DMS79 treated with DMSO at 0.1 percent for 48 hours (cell line): ENCODE results near the gene SMYD4.
"Not testable (repeated sequence)": the region's sequence is repeated elsewhere in the genome, so short reads cannot be mapped to it uniquely, and the experiment has no call there.

Experiments used
- DNase-seq: peaks from one replicate; lab custom pipeline; 2025; lab: John Stamatoyannopoulos, UW

Gene SMYD4

DNA sequence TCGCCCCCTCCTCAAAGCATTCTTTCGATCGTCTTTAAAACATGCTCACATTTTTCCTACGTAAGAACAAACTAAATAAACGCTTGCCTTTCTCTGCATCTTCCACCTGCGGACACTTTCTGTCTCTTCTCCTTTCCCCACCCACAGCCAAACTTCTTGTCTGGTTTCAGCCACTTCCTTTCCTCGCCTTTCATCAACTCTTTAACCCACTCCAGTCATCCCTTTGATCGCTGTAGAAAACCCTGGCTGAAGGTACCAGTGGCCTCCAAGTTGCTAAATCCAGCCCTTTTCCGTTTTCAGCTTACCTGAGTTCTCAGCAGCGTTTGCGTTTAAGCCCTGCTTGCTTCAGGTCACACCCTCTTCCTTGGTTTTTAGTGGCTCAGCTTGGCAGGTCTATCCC, 586 bp upstream of the SMYD4 start:
- peak; percentile 31 for DNase-seq

DNA sequence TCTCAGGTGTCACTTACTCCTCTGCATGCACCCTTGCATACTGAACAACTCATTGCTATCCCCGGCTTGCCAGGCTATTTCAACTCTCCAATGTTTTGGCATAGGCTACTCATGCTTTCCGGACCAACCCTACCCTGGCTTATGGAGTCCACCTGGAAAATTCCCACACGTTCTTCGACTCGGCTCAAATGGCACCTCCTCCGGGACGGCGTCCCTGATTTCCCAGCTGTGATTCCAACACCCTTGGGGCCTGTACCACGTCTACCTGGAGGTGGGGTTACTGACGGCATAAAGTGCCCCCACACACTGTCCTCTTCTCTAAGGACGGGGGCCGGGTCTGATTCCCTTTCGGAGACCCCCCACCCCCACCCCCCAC, 498 bp downstream of the SMYD4 start:
- DNase-seq: no peak

DNA sequence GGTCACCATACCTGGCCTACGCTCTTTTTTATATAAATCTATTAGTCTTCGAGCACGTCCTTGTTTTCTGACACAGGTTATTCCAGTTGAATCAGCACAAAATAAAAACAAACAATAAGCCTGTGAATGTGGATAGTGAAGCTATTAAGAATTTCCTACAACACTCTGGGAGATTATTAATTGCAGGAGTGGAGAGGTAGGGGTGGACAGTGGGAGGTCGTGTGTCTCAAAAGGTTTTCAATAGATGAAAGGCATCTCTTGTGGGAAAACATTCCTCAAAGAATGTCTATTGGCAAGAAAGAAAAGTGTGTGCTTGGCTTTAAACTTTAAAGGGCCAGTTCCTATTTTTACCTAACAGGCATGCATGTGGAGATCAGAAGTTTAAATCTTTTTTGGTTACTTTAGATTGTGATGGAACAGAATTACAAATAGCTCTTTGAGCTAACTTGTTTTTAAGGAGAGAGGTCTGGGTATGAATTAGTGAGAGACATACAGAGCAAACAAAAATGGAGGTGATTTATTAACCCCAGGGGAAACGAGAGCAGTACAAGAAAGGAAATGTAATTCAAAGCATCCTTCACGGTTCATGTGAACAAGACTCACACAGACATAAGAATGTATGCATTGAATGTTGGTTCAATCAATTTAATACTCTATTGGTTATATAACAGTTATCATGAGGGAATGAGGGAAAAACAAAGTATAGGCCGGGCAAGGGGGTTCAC, 9.0 kb downstream of the SMYD4 start:
- no peak for DNase-seq

DNA sequence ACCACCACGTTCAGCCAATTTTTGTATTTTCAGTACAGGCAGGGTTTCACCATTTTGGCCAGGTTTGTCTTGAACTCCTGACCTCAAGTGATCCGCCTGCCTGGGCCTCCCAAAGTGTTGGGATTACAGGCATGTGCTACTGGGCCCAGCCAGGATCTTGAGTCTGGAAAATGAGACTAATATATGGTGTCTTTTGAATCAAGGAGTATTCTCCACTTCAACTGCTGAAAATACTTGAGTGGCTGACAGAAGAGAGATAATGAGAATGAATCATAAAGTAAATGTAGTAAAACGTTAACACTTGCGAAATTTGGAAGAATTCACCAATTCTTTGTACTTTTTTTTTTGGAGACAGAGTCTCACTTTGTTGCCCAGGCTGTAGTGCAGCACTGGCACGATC, 16.6 kb downstream of the SMYD4 start:
- DNase-seq: no peak

DNA sequence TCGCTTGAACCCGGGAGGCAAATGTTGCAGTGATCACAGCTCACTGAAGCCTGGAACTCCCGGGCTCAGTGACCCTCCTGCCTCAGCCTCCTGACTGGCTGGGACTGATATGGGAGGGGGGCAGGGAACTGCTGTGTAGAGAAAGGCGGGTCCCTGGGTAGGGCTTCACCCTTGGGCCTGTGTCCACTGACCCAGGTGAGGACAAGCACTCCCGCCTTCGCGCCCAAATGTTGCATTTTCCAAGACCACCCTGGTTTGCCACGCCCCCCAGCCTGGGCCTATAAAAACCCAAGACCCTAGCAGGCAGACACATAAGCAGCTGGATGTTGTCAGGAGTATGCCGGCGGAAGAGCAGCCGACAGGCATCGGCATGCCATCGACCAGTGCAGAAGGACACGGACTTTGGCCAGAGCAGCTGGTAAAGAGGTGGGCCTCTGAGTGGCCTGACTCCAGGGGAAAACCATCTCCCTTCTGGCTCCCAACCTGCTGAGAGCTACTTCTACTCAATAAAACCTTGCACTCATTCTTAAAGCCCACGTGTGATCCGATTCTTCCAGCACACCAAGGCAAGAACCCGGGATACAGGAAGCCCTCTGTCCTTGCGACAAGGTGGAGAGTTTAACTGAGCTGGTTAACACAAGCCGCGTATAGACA, 19.1 kb downstream of the SMYD4 start:
- no peak for DNase-seq

DNA sequence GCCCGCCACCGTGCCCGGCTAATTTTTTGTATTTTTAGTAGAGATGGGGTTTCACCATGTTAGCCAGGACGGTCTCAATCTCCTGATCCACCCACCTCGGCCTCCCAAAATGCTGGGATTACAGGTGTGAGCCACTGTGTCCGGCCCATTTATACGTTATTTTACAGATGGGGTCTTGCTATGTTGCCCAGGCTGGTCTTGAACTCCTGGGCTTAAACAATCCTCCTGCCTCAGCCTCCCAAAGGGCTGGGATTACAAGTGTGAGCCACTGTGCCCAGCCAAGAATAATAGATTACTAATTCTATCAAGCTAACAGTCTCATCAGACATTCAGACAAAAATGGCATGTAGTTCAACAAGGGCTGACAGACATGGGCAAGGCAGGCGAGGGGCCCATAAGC, 19.9 kb downstream of the SMYD4 start:
- not testable (repeated sequence) for DNase-seq

DNA sequence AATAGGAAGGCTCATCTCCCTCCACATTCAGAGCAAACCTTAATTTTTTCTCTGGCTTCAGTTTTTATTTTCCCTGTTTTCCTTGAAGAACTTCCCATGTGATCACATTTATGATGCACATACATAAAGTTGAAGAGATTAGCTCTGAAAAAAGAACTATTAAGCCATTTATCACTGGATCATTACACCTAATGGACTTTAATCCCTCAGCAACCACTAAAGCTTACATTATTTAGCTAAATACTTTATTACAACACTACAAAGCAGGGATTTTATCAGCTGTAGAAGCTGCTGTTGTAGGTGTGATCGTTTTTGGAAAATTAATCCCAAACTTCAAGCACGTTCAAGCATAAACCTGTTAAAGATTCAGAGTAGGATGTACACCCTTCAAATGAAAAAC, 21.1 kb downstream of the SMYD4 start:
- DNase-seq: no peak

DNA sequence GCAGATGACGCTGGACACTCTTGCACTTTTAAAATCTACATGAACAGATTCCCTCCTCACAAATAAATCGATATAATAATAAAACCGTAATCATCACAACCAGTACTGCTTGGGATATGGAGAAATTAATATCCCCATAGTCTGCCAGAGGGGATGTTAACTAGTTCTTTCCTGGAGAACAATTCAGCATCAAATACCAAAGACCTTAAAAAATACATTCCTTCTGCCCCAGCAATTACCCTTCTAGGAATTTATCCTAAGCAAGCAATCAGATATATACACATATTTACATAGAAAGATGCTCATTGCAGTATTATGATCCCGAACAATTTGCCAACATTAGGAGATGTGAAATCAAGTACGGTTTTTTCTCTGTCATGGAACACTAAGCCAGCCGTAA, 21.8 kb downstream of the SMYD4 start:
- no peak for DNase-seq

DNA sequence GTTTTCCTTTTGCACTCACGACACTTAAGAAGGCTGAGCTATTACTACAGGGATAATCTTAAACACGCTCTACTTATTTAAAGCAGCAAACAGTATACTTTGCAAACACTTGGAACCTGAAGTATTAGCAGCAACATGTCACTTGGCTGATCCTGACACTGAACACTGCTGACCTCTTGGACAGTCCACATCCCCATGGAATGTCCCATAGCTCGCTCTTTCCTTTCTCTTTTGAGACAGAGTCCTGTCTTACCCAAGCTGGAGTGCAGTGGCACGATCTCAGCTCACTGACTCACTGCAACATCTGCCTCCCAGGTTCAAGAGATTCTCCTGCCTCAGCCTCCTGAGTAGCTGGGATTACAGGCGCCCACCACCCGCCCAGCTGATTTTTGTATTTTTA, 26.4 kb downstream of the SMYD4 start:
- DNase-seq: no peak

DNA sequence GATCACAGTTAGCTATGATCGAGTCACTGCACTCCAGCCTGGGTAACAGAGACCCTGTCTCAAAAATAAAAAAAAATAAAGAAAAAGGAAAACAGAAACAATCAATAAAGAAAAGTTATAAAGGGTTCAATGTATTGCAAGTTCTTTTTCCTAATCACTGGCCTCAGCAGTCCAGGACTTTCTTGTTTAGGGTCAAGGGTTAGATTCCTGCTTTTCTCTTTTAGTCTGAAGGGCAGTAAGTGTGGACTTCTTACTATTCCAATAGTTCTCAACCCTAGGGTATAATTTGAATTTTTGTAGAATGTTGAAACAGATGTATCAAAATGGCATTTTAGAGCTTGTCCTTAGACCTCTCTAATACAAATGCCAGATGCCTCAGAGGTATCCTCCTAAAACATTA, 27.3 kb downstream of the SMYD4 start:
- no peak for DNase-seq

DNA sequence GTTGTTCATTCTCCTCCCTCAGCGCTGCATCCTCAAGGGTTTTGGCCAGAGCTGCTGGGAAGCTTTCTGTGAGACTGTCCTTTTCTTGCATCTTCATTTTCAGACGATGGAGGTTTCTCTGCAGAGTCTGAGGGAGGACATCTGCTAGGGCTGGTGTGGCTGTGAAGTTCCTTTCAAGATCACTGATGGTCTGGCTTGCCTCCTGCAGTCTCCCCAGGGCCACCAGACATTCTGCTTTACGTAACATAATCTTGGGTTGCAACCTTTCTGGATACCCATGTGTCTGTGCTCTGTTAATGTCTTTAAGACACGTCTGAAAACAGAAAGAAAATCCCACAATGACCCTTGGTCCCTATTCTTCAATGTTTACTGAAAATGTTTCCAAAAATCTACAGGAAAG, 29.0 kb downstream of the SMYD4 start:
- DNase-seq: no peak

DNA sequence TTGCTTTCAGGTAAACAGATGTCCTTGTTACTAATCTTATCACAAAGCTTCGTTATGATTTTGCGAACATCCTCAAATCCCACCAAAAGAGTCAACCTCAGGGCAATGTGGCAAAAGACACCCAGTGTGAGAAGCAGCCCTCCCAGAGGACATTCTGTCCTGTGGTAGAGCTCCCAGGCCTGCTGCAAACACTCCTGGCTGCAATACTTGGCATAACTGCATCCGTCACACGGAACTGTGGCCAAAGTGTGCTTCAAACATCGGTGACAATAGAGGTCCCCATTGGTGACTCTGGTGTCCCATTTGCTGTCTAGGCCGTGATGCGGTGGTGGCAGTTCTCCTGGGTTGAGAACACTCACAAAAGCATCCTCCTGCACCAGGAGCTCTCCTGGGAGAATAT, 29.5 kb downstream of the SMYD4 start:
- no peak for DNase-seq

DNA sequence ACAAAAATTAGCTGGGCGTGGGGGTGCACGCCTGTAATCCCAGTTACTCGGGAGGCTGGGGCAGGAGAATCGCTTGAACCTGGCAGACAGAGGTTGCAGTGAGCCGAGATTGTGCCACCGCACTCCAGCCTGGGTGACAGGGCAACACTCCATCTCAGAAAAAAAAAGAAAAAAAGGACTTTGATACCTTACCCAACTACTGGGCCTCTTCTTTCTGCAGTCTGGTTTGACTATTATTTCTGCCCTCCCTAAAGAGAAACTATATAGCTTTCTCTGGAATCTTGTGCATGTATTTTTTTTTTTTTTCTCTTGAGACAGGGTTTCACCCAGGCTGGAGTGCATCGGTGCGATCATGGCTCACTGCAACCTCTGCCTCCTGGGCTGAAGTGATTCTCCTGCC, 31.9 kb downstream of the SMYD4 start:
- DNase-seq: not testable (repeated sequence)

DNA sequence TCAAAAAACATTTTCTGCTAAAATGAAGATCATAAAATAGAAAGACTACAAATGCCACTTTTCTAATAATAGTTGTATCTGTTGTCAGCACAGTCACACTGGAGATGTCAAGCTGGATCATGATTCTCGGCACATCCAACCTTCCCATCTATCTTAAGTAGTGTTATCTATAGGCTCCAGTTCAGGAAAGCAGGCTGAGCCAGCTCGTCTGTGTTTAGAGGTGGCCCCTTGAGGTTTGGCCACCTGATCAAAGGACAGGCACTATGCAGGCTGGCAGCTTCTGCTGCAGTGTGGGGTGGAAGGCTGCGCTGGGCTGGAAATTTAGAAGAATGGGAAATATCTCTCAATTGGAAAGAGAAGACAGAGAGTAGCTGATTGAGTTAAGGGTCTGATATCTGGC, 32.4 kb downstream of the SMYD4 start:
- no peak for DNase-seq

DNA sequence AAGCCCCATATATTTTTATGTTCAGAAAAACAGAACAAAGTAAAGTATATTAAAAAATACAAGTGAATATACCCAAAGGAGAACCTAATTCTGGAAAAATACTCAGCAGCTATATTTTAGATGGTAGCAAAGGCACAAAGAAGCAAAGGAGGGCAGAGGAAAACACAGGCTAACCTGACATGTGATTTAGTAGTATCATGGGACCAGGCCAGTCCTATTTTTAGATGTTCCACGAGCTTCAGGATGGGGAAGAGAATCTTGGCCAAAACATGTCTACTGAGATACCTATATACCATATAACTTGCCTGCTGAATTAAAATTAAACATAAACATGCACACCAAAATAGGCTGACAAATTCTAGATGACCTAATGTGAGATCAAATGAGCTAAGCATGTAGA, 32.9 kb downstream of the SMYD4 start:
- no peak for DNase-seq

DNA sequence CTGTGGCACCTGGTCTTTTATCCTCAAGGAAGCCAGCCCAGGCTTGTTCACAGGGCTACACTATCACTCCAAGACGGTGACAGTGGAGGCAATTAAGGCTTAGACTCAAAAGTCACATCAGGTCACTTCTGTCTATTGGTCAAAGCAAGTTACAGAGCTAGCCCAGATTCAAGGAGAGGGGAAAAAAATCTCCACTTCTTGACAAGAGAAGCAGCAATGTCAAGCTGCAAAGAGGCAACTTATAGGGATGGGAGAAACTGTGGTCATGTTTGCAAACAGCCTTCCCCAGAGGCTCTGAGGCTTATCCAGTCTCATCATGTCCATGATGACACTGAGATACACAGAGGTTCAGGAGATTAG, 36.3 kb downstream of the SMYD4 start:
- peak; percentile 93 for DNase-seq

DNA sequence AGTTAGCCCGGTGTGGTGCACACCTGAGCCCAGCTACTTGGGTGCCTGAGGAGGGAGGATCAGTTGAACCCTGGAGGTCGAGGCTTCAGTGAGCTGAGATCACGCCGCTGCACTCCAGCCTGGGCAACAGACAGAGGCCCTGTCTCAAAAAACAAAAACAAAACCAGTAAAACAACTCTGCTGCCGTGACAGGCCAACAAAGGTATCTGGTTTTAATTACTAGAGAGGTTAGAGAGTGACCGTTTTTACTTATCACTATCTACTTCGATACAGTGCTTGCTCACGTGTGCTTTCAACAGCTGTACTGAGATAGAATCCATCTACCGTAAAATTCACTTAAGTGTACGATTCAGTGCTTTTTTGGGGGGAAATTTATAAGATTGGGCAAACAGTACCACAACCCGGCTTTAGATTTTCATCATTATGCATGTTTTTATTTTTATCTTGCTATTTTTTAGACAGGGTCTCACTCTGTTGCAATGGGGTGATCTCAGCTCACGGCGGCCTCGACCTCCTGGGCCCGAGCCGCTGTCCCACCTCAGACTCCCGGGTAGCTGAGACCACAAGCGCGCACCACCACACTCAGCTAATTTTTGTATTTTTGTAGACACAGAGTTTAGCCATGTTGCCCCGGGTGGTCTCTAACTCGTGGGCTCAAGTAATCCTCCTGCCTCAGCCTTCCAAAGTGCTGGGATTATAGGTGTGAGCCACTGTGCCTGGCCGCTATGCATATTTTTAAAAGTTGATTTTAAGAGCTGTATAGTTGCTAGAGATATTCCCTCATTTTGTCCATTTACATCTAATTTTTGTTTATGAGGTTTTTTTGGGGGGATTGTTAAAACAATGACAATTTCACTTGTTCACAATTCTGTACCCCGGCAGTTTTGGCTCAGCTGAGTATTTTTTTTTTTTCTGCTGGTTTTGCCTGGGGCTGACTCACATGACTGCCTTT, 36.9 kb downstream of the SMYD4 start:
- DNase-seq: peak; percentile 78

DNA sequence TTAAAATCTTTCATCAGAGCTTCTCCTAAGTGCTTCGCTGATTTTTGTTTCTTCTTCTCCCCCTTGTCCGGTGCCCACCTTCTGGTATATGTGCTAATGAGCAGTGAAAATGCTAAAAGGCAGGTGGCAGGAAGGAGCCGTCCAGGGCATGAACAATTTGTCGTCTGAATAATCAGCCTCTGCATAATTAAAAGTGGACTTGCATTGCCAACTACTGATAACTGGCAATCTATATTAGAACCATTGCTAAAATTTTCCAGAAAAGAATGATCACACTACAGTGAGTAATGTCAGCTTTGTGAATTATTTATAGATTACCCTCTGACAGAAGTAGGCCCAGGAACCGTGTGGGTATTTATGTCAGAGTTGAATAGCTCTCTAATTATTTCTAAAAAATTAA, 39.8 kb downstream of the SMYD4 start:
- no peak for DNase-seq

DNA sequence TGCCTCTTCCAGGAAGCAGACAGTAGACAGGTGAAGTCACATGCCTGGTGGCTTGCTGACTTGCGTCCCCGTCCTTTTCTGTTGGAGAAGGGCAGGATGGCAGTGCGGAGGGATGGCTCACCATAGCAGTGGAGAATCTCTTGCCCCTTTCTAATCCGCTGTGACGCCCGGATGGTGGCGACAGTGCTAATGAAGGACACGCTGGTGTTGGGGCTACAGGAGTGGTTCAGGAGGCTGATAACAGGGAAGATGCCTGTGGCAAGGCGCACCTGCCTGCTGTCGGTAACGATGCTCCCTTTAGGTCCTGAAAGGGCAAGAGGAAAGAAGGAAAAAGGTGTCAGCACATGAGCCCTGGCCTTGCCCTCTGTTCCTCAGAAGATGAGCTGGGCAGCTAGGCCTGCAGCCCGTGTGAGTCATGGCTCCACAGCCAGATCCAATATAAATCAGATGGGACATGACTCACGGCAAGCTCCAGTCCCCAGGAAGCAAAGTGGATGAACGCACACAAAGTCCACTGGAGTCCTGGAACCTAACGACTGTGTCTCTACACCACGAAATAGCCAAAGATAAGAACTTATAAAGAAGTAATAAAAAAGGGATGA, 42.3 kb downstream of the SMYD4 start:
- no peak for DNase-seq

DNA sequence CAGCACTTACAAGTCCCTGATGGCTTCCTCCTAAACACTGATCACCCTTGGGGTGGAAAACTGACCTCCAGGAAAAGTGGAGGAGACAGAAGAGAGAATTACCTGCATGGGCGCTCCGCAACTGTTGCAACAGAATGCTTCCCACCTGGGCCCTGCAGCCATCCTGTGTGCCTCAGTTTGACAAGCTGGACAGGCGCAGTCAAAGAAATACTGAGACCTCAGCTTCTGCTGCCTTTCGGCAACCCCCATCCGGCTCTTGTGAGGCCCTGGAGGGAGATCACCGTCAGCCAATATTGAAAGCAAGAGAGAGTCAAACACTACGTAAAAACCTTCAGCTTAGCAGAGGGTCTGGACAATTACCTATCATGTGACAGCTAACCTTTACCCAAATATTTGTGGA, 43.0 kb downstream of the SMYD4 start:
- DNase-seq: no peak

DNA sequence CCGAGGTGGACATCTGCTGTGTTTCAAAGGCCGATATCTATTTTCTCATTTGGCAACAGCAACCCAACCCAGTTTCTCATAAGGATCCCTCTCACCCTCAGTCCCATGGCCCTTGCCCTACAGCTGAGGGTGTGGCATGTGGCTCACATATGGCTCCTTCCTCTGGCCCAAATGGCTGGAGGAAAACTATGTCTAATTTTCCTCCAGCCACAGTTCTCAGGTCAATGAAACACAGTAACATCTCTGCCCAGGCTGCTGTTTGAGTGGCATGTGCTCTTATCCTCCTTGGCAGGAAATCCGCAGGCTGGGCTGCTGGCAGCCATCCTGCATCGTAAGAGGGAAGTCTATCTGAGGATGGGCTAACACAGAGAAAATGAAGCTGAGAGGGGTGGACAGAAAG, 43.8 kb downstream of the SMYD4 start:
- no peak for DNase-seq

DNA sequence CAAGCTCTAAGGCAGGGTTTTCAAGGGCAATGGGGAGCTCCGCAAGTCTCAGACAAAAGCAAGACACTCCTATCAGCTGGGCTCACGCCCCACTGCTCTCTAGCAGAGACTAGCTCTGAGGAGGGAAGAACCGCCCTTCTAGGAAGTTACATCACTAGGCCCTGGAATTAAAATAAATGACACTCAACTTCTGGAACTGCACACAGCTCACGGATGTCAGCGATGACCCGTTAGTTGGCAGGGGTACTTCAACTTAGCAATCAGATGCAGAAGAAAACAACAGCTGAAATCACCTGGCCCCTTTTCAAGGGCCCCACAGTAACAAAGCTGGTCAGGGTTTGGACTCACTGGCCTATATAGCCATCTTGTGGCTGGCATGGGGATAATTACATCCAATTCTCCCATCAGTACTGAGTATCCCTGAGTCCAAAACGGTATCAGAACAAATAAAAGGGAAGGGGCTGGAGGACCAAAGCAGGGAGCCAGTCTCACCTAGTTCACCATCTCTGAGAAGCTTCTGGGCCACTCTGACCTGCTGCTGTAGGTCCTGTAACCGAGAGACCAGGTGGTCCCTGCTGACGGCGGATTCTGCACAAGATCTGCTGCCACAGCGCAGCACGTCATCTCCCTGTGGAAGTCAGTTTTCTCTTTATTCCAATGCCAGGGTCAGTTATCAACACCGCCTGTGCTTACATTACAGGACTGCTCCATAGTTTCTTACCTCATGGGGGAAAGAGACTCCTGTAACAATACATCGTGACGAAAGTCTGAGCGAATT, 45.7 kb downstream of the SMYD4 start:
- DNase-seq: peak; percentile 25
